ENCODE results near the gene HDAC10.

The HDAC10 gene

DNA sequence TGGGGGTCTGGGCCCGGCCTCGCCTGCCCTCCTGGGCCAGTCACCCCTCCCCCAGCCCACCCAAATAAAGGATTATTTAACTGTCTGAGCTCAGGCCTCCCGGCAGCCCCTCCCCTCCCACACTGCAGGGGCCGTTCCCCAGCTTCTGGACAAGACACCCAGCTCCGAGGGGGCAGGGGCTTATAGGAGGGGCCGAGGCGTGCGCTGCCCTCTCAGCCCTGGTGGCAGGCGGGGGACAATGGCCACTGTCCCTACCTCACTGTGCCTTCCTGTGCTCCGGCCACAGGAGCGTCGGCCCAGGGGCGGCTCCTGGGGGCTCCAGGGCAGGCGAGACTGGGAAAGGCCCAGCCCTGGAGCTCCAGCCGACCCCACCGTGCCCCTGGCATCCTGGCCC lies 52.4 kb downstream of the HDAC10 start:
- Histone ChIP-seq H3K4me3 (replicated peaks; ENCODE audit: insufficient read depth, low read length) (no peak overlapping the region), H3K27me3 (ENCODE audit: insufficient read depth, poor library complexity, severe bottlenecking) (no peaks in the 10 kb centered on the region), H3K27ac (replicated peaks) (no peak overlapping the region)
- DNase-seq (ENCODE audit: low read depth in 1 of 2, low spot score in 1 of 2), result no peak
- TF ChIP-seq, protein P1, sequence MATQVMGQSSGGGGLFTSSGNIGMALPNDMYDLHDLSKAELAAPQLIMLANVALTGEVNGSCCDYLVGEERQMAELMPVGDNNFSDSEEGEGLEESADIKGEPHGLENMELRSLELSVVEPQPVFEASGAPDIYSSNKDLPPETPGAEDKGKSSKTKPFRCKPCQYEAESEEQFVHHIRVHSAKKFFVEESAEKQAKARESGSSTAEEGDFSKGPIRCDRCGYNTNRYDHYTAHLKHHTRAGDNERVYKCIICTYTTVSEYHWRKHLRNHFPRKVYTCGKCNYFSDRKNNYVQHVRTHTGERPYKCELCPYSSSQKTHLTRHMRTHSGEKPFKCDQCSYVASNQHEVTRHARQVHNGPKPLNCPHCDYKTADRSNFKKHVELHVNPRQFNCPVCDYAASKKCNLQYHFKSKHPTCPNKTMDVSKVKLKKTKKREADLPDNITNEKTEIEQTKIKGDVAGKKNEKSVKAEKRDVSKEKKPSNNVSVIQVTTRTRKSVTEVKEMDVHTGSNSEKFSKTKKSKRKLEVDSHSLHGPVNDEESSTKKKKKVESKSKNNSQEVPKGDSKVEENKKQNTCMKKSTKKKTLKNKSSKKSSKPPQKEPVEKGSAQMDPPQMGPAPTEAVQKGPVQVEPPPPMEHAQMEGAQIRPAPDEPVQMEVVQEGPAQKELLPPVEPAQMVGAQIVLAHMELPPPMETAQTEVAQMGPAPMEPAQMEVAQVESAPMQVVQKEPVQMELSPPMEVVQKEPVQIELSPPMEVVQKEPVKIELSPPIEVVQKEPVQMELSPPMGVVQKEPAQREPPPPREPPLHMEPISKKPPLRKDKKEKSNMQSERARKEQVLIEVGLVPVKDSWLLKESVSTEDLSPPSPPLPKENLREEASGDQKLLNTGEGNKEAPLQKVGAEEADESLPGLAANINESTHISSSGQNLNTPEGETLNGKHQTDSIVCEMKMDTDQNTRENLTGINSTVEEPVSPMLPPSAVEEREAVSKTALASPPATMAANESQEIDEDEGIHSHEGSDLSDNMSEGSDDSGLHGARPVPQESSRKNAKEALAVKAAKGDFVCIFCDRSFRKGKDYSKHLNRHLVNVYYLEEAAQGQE (IDR thresholded peaks at IDR 0.05; ENCODE audit: insufficient replicate concordance, low read depth), result no peak
- TF ChIP-seq POLR2AphosphoS5 (IDR thresholded peaks at IDR 0.05; ENCODE audit: low read depth) (no peak), SPI1 (IDR thresholded peaks at IDR 0.05; ENCODE audit: borderline replicate concordance, low read depth) (no peak), GABPA (IDR thresholded peaks at IDR 0.05; ENCODE audit: low read depth) (no peak)
- TF ChIP-seq, protein P2, sequence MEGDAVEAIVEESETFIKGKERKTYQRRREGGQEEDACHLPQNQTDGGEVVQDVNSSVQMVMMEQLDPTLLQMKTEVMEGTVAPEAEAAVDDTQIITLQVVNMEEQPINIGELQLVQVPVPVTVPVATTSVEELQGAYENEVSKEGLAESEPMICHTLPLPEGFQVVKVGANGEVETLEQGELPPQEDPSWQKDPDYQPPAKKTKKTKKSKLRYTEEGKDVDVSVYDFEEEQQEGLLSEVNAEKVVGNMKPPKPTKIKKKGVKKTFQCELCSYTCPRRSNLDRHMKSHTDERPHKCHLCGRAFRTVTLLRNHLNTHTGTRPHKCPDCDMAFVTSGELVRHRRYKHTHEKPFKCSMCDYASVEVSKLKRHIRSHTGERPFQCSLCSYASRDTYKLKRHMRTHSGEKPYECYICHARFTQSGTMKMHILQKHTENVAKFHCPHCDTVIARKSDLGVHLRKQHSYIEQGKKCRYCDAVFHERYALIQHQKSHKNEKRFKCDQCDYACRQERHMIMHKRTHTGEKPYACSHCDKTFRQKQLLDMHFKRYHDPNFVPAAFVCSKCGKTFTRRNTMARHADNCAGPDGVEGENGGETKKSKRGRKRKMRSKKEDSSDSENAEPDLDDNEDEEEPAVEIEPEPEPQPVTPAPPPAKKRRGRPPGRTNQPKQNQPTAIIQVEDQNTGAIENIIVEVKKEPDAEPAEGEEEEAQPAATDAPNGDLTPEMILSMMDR (IDR thresholded peaks at IDR 0.05; ENCODE audit: insufficient read depth, low read length), result no peak

DNA sequence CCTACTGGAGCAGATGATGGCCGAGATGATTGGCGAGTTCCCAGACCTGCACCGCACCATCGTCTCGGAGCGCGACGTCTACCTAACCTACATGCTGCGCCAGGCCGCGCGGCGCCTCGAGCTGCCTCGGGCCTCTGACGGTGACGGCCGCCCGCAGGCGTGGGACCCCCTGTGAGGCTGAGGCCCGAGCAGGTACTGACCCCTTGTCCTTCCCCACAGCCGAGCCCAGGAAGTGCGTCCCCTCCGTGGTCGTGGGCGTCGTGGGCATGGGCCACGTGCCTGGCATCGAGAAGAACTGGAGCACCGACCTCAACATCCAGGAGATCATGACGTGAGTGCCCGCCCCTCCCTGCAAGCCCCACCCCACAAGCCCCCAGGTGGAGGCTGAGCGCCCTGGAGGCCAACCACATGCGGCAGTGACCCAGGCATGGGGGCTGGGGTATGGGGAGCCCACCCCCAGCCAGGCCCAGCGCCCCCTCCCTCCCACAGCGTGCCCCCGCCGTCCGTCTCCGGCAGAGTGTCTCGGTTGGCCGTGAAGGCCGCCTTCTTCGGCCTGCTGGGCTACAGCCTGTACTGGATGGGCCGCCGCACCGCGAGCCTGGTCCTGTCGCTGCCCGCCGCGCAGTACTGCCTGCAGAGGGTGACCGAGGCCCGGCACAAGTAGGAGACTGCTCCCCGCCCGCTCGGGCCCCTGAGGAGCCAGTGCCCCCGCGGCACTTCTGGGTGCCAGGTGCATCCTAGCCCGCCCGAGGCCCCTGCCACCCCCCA lies 53.0 kb downstream of the HDAC10 start:
- no peak for TF ChIP-seq SPI1 (IDR thresholded peaks at IDR 0.05; ENCODE audit: borderline replicate concordance, low read depth)
- TF ChIP-seq POLR2AphosphoS5 (IDR thresholded peaks at IDR 0.05; ENCODE audit: low read depth), result no peak
- TF ChIP-seq GABPA (IDR thresholded peaks at IDR 0.05; ENCODE audit: low read depth), result no peak
- TF ChIP-seq, protein P1 (IDR thresholded peaks at IDR 0.05; ENCODE audit: insufficient replicate concordance, low read depth), result no peak
- TF ChIP-seq, protein P2 (IDR thresholded peaks at IDR 0.05; ENCODE audit: insufficient read depth, low read length), result no peak
- Histone ChIP-seq H3K27ac (replicated peaks) (no peak overlapping the region), H3K27me3 (ENCODE audit: insufficient read depth, poor library complexity, severe bottlenecking) (no peaks in the 10 kb centered on the region), H3K4me3 (replicated peaks; ENCODE audit: insufficient read depth, low read length) (no peak overlapping the region)
- no peak for DNase-seq (ENCODE audit: low read depth in 1 of 2, low spot score in 1 of 2)

DNA sequence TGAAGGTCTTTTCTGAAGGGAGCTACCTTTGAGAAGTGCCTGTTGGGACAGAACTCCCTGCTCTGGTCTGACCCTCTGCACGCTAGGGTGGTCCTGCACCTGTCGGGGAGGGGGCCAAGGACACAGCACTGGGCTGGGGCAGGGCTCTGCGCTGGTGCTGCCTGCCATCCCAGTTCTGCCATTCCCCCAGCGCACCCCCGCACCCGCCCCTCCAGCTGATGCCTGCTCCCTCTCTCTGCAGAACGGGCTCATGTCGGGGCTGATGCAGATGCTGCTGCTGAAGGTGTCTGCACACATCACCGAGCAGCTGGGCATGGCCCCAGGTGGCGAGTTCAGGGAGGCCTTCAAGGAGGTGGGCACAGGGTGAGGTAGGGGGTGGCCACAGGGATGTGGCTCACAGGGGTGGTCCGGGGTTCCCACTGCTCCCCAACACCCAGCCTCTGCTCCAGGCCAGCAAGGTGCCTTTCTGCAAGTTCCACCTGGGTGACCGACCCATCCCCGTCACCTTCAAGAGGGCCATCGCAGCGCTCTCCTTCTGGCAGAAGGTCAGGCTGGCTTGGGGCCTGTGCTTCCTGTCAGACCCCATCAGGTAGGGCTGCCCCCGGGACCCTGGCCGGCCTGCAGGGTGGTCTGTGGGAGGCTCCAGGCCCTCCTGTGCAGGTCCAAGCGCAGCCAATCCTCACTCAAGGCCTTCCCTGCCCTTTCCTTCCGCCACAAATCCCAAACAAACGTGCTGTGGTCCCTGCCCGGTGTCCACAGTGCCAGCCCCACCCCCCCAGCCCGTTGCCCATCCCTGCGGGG lies 53.9 kb downstream of the HDAC10 start:
- Histone ChIP-seq H3K27ac (replicated peaks) (no peak overlapping the region), H3K4me3 (replicated peaks; ENCODE audit: insufficient read depth, low read length) (no peak overlapping the region), H3K27me3 (ENCODE audit: insufficient read depth, poor library complexity, severe bottlenecking) (no peaks in the 10 kb centered on the region)
- no peak for DNase-seq (ENCODE audit: low read depth in 1 of 2, low spot score in 1 of 2)
- TF ChIP-seq, protein P2 (IDR thresholded peaks at IDR 0.05; ENCODE audit: insufficient read depth, low read length), result no peak
- no peak; the same call in 1 of the 2 replicates for TF ChIP-seq POLR2AphosphoS5 (IDR thresholded peaks at IDR 0.05; ENCODE audit: low read depth)
- TF ChIP-seq, protein P1 (IDR thresholded peaks at IDR 0.05; ENCODE audit: insufficient replicate concordance, low read depth), result no peak
- TF ChIP-seq SPI1 (IDR thresholded peaks at IDR 0.05; ENCODE audit: borderline replicate concordance, low read depth), result no peak
- no peak for TF ChIP-seq GABPA (IDR thresholded peaks at IDR 0.05; ENCODE audit: low read depth)
